ENCODE data around the gene KHNYN.

Gene KHNYN

DNA sequence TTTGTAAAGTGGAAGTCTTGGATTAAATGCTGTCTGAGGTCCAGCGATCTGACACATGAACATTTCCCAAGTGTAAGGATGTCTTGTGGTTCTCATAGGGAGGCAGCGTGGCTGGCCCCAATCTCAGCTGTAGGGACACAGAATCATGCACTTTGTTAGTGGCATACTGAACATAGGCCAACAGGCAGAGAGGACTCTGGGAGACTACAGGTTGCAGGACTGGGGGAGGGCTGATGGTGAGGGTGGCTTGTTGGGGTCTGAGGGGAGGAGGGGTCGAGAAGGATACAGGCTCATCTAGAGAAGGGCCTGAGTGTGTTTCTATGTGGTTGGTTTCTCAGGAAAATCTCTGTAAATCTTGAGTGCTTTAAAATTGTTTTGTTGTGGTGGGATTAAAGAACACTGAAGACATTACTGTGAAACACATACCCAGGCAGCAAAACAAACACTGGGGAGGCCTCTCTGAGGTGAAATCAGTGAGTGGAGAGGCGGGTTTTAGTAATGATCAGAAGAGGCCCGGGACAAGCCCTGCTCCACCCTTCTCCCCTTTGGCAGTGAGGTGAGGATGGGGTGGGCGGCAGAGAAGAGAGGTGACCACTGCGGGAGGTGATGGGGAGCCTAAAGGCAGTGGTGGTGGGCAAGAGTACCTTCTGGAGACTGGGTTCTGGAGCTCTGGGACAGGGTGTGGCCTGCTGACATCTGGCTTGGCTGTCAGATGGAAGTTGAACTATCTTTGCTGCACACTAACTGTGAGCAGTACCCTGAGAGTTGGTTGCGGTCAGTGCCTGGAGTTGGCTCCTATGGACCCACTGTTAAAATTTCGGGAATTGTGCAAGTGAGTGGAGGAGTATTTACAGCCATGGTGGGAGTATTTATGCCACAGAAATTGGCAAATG is 27.7 kb upstream of the KHNYN start:
- DNase-seq (ENCODE audit: low spot score), result no peak

DNA sequence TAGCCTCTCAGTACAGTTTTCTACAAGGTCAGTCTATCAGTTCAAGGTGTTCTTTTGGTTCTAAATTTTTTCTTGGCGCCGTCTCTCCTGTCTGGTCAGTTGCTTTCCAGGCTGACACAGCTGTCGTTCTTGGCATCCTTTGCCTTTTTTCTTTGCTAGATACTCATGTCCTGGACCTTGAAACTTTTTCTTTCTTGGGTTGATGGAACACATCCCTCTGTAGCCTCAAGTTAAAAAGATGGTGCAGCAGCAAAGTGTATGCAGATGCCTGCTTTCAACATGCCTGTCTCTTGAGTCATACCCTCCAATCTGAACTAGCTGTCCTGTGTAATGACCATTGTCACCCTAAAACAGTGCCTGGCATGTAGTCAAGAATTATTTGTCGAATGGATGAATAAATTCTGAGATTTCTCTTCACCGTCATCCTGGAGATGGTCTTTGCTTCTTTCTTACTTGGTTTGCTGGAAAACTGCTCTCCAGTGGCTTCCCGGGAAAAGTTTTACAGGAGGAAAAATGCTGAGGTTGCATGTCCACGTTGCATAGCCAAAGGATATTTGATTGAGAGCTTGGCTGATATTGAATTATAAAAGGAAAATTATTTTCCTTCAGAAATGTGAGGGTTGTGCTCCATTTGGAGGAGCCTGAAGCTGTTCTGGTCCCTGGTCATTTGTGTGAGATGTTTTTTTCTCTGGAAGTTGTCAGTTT is 26.3 kb upstream of the KHNYN start:
- DNase-seq (ENCODE audit: low spot score), result no peak

DNA sequence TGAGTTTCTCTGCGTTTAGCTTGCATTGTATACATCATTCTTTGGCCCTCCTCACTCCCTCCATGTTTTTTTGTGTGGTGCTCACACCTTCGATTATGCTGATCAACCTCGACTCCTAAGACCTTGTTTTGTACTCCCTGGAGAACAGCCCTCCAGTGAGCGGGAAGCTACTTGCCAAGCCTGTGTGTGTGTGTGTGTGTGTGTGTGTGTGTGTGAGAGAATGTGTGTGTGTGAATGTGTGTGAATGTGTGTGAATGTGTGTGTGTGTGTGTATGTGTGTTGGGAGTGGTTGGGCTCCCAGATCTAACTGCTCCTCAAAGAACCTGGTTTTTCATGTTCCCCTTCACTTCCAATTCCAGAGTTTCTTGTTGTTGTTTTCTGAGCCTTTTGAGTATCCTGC is 24.9 kb upstream of the KHNYN start:
- no peak for DNase-seq (ENCODE audit: low spot score)

DNA sequence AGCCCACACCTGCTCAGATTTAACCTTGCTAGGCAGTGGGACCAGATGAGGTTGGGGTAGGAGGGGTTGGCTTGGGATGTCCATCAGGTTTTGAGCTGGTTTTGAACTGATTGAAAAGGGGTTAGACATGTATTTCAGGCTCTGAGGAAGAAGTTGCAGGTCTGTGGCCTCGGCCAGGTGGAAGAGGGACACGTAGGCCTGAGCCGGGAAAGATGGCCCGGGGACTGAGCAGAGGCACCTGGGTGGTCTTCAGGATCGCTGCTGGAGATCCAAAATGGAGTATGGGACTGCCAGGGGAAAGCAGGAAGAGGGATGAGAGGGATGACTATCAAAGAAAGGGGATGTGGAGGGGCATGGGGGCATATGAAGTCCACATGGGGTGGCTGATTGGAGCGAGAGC is 23.3 kb upstream of the KHNYN start:
- DNase-seq (ENCODE audit: low spot score), result no peak

DNA sequence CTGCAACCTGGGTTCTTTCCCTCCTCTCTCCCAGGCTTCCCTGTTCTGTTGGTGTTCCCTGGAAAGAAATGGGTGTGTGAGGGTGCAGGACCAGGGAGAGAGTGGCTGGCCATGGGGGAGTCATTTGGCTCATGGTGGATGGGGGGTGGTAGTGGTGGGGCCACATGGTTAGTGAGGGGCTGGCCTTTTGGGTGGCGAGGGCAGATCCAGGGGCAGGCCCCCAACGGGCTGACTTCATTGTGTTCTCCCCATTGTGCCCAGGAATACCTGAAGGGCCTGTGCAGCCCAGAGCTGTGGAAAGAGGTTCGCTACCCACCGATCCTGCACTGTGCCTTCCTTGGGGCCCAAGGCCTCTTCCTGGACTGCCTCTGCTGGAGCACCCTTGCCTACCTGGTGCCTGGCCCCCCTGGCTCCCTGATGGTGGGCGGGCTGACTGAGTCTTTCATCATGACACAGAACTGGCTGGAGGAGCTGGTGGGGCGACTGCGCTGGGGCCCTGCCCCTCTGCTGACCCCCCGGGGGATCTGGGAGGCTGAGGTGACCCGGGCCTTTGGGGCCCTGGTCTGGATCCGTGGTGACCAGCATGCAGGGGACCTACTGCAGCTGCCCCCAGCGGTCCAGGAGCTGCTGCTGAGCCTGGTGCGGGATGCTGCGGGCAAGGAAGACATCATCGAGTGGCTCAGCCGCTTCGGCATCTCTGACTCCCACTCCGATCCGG is 22.0 kb upstream of the KHNYN start:
- no peak for DNase-seq (ENCODE audit: low spot score)

DNA sequence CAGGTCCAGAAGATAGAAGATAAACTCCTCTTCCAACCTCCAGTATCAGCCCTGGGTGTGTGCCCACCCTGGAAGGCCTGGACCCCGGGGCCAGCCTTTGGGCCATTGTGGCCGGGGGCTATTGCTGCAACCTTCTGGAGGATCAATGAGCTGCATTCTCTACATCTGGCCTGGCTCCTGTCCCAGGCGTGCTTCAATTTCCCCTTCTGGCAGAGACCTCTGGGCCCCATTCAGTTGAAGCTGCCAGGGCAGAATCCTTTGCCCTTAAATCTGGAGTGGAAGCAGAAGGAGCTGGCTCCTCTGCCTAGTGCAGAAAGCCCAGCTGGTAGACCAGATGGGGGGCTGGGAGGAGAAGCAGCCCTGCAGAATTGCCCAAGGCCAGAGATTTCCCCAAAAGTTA is 21.0 kb upstream of the KHNYN start:
- no peak for DNase-seq (ENCODE audit: low spot score)

DNA sequence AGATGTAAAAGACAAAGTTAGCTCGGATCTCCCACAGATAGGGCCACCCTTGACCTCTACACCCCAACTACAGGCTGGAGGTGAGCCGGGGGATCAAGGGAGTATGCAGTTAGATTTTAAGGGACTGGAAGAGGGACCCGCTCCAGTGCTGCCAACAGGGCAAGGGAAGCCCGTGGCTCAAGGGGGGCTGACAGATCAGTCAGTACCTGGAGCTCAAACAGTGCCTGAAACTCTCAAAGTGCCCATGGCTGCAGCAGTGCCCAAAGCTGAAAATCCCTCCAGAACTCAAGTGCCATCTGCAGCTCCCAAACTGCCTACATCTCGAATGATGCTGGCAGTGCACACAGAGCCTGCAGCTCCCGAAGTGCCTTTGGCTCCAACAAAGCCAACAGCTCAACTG is 20.6 kb upstream of the KHNYN start:
- DNase-seq (ENCODE audit: low spot score), result no peak

DNA sequence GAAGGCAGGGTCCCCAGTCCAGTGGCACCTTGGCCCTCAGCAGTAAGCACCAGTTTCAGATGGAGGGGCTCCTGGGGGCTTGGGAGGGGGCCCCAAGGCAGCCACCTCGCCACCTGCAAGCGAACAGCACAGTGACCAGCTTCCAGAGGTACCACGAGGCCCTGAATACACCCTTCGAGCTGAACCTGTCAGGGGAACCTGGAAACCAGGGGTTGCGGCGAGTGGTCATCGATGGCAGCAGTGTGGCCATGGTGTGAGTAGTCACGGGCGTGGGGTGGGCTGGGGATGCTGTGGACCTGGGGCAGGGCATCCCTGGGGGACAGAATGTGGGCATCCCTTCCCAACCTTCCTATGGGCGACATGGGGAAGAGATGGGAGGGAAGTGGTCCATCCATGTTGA is 19.8 kb upstream of the KHNYN start:
- no peak for DNase-seq (ENCODE audit: low spot score)

DNA sequence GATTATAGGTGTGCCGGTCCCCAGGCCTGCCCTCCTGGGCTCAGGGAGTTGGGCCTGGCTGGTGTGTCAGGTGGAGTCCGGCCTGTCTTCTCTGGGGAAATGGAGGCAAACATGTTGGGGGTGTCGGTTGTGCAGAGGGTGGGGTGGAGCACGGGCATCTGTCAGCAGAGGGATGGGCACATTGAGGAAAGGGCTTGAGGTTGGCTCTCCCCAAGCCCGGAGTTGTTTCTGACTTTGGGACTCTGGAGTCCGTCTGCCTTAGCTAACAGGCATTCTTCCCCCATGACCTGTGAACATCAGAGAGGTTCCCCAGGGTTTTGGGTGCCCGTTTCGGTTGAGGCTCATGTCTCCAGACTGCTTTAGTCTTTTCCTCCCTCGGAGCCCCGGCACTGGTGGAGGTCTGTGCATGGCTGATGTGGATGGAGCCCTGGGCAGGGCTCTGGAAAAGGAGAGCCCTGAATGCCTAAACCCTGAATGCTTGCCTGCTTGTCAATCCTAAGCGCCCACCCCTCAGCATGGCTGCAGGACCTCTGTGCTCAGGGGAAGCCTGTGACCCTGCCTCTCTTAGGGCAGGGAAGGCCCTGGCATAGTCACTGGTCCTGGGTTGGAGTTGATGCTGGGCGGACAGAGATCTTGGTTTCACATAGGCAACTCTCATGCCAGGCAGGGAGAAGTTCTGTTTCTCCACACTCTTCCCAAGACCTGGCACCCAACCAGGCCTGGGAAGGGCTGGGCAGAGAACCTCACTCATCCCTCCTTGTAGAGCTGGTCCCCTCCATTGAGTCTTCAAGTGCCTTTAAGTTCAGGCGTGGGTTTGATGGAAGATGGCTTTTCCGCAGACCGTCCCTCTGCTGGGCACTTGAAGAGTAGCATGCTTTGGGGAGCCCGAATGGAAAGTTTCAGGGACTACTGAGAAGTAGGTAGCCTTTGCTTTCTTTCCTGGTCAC is 18.0 kb upstream of the KHNYN start:
- DNase-seq (ENCODE audit: low spot score), result peak; percentile 45

DNA sequence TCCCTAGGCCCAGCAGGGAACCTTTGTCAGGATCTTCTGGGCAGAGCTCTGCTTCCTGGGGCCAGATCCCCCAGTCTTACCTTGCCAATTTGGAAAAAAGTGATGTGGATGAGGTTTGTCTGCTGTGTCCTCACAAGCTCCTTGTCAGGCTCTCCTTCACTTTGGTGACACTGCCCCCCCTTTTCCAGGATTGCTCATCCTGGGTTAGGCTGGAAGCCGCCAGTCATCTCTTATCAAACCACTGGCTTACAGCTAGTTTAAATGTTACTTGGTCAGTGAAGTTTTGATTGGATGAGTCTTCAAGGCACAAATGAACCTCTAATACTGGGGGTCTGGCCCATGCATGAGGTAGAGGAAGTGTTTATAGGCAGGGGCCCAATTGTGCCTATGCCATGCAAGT is 15.7 kb upstream of the KHNYN start:
- no peak for DNase-seq (ENCODE audit: low spot score)

DNA sequence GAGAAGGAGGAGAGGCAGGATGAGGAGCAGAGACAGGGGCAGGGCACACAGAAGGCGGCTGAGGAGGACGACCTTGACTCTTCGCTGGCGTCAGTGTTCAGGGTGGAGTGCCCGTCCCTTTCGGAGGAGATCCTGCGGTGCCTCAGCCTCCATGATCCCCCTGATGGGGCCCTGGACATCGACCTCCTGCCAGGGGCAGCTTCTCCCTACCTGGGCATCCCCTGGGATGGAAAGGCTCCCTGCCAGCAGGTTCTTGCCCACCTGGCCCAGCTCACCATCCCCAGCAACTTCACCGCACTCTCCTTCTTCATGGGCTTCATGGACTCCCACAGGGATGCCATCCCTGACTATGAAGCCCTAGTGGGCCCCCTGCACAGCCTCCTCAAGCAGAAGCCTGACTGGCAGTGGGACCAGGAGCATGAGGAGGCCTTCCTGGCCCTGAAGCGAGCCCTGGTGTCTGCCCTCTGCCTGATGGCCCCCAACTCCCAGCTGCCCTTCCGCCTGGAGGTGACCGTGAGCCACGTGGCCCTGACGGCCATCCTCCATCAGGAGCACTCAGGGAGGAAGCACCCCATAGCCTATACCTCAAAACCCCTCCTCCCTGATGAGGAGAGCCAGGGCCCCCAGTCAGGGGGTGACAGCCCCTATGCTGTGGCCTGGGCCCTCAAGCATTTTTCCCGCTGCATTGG is 14.9 kb upstream of the KHNYN start:
- no peak for DNase-seq (ENCODE audit: low spot score)

DNA sequence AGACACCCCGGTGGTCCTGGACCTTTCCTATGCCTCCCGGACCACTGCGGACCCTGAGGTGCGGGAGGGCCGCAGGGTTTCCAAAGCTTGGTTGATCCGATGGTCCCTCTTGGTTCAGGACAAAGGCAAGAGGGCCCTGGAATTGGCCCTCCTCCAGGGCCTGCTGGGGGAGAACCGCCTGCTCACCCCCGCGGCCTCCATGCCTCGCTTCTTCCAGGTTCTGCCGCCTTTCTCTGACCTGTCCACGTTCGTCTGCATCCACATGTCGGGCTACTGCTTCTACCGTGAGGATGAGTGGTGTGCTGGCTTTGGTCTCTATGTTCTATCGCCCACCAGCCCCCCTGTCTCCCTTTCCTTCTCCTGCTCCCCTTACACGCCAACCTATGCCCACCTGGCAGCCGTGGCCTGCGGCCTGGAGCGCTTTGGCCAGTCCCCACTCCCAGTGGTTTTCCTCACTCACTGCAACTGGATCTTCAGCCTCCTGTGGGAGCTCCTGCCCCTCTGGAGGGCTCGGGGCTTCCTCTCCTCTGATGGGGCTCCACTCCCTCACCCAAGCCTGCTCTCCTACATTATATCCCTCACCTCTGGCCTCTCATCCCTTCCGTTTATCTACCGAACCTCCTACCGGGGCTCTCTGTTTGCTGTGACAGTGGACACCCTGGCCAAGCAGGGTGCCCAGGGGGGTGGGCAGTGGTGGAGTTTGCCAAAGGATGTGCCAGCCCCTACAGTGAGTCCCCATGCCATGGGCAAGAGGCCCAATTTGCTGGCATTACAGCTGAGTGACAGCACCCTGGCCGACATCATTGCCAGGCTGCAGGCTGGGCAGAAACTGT is 14.1 kb upstream of the KHNYN start:
- no peak for DNase-seq (ENCODE audit: low spot score)

DNA sequence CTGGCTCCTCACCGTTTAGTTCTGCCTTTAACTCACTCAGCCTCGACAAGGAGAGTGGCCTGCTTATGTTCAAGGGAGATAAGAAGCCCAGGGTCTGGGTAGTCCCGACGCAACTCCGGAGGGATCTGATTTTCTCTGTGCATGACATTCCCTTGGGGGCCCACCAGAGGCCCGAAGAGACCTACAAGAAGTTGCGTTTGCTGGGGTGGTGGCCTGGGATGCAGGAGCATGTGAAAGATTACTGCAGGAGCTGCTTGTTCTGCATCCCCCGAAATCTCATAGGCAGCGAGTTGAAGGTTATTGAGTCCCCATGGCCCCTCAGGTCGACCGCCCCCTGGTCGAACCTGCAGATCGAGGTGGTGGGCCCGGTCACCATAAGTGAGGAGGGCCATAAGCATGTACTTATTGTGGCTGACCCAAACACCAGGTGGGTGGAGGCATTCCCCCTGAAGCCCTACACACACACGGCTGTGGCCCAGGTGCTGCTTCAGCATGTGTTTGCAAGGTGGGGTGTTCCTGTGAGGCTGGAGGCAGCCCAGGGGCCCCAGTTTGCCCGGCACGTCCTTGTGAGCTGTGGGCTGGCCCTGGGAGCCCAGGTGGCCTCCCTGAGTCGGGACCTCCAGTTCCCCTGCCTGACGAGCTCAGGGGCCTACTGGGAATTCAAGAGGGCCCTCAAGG is 13.4 kb upstream of the KHNYN start:
- DNase-seq (ENCODE audit: low spot score), result no peak

DNA sequence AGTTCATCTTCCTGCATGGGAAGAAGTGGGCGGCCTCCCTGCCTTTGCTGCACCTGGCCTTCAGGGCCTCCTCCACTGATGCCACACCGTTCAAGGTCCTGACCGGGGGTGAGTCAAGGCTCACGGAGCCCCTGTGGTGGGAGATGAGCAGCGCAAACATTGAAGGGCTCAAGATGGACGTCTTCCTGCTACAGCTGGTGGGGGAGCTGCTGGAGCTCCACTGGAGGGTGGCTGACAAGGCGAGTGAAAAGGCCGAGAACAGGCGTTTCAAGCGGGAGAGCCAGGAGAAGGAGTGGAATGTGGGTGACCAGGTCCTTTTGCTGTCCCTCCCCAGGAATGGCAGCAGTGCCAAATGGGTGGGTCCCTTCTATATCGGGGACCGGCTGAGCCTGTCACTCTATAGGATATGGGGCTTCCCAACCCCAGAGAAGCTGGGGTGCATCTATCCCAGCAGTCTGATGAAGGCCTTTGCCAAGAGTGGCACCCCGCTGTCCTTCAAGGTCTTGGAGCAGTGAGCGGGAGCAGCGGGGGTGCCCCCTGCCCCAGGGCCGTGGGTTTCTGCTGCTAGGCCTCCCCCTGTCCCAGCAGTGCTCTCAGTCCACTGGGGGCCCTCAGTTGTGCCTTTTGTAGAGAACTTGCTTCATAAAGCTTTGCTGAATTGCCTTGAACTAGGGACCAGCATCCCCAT is 12.7 kb upstream of the KHNYN start:
- no peak for DNase-seq (ENCODE audit: low spot score)

DNA sequence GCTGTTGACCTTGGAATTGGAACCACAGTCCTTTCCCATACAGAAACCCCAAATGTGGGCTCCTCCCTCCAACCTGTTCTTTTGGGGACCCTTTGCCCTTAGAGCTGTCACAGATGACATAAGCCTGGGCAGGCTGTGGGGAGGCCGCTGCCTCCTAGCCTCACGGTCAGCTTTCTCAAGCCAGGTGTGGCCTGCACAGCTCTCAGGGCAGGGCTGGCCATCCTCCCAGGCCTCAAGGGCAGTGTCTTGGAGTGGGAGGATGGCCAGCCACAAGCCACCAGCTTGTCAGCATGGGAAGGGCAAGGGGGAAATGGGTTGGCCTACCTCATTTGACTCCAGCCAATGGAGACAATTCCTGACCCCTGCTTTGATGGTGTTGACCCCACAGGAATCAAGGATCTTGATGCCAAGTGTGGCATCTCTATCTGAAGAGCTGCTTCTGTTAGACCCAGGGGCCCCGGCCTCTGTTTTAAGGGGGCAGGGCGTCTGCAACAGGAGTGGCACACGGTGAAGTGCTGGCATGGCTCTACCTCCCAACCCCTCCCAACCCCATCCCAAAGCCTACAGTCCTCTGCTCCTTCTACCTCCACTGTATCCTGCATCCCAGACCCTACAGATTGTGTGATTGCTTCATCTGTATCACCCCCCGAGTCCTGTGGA is 11.8 kb upstream of the KHNYN start:
- no peak for DNase-seq (ENCODE audit: low spot score)

DNA sequence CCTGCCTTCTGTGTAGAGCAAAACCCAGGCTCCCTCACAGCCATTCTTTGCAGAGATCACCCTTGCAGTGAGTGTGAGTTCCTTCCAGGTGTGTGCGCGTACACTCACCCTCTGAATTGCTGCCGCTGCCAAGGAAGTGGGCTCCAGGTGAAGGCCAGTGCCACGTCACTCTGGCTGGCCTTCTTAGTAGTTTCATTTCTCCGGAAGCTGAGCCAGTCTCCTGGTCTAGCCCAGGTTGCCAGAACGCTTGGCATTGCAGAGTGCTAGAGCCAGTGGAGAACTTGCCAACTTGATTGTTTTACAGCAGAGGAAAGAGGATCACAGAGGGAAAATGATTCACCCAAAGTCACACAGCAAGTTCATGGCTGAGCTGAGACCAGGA is 11.3 kb upstream of the KHNYN start:
- no peak for DNase-seq (ENCODE audit: low spot score)

DNA sequence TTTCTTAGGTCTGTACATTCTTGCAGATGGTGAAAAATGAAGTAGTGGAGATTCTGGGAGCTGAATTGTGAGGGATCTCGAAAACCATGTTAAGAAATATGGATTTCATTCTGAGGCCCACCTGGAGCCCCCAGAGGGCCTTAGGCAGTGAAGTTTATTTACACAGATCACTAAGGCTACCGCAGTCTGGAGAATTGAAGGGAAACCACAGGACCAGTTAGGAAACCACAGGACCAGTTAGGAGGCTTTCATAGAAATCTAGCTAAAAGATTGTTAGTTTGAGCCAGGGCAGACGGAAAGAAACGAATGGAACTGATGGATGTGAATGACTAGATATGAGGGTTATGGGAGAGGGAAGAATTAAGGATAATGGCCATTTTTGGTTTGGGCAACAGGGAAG is 7.5 kb upstream of the KHNYN start:
- no peak for DNase-seq (ENCODE audit: low spot score)
